Subcutaneous abdominal adipose tissue (tissue), 5 donors: ENCODE data around the gene BACE2.
"Not testable (repeated sequence)": the region's sequence is repeated elsewhere in the genome, so short reads cannot be mapped to it uniquely, and the experiment has no call there.

Experiments used
- H3K27ac ChIP-seq: one replicate; pipeline ENCODE4 v1.7.0; 2013; ENCODE audit warnings: low read depth, mild to moderate bottlenecking, inconsistent platforms, low read length, moderate library complexity
- H3K27me3 ChIP-seq, 5 donors: one replicate each; pipeline ENCODE4 v1.7.0; 2013; ENCODE audit warnings: low read length in 5 of 5, inconsistent platforms in 1 of 5; ENCODE audit not compliant: control insufficient read depth in 5 of 5, insufficient read depth in 4 of 5
- H3K36me3 ChIP-seq, 5 donors: one replicate each; pipeline ENCODE4 v1.7.0; 2013; ENCODE audit warnings: low read length in 5 of 5; ENCODE audit not compliant: control insufficient read depth in 5 of 5, insufficient read depth in 5 of 5
- H3K4me1 ChIP-seq, 5 donors: one replicate each; pipeline ENCODE4 v1.7.0; 2013; ENCODE audit warnings: low read length in 5 of 5, mild to moderate bottlenecking in 3 of 5, moderate library complexity in 1 of 5; ENCODE audit not compliant: control insufficient read depth in 5 of 5, insufficient read depth in 5 of 5
- H3K4me3 ChIP-seq, 5 donors: one replicate each; pipeline ENCODE4 v1.7.0; 2013; ENCODE audit warnings: low read length in 5 of 5, low read depth in 1 of 5
- H3K9ac ChIP-seq, 5 donors: one replicate each; pipeline ENCODE4 v1.7.0; 2013; ENCODE audit warnings: low read length in 5 of 5, mild to moderate bottlenecking in 4 of 5, moderate library complexity in 3 of 5
- H3K9me3 ChIP-seq, 5 donors: one replicate each; pipeline ENCODE4 v1.7.0; 2013; ENCODE audit warnings: low read length in 5 of 5; ENCODE audit not compliant: control insufficient read depth in 5 of 5
- donor health status: healthy.
- donor health status: healthy.
- donor health status: healthy.
- donor health status: healthy.
- donor health status: healthy.

Gene BACE2

GRCh38 chr21:41302976-41303375 is 135.0 kb downstream of the BACE2 start:
- Histone ChIP-seq H3K4me3 (no peak overlapping the region), H3K27me3 (peaks cover 0 to 4% (median 3%) of the 10 kb centered on the region in 5 donors), H3K4me1 (no peaks in the 10 kb centered on the region), H3K36me3 (no peaks in the 10 kb centered on the region), H3K27ac (no peak overlapping the region), H3K9ac (no peak overlapping the region), H3K9me3 (peaks cover 0 to 11% (median 7%) of the 10 kb centered on the region in 5 donors)

GRCh38 chr21:41304068-41304720 is 136.2 kb downstream of the BACE2 start:
- Histone ChIP-seq H3K9ac (no peak overlapping the region), H3K27me3 (peaks cover 0 to 7% (median 3%) of the 10 kb centered on the region in 5 donors), H3K36me3 (no peaks in the 10 kb centered on the region), H3K27ac (no peak overlapping the region), H3K9me3 (peaks cover 0 to 11% (median 7%) of the 10 kb centered on the region in 5 donors), H3K4me3 (no peak overlapping the region), H3K4me1 (no peaks in the 10 kb centered on the region)

GRCh38 chr21:41307219-41307618 is 139.3 kb downstream of the BACE2 start:
- H3K27me3 ChIP-seq, result peaks cover 0 to 11% (median 7%) of the 10 kb centered on the region in 5 donors
- no peak overlapping the region for H3K9ac ChIP-seq
- no peak overlapping the region for H3K4me3 ChIP-seq
- H3K36me3 ChIP-seq, result no peaks in the 10 kb centered on the region
- H3K9me3 ChIP-seq, result peaks cover 0 to 4% (median 3%) of the 10 kb centered on the region in 5 donors
- H3K4me1 ChIP-seq, result no peaks in the 10 kb centered on the region
- H3K27ac ChIP-seq, result no peak overlapping the region

GRCh38 chr21:41313285-41314164 is 145.6 kb downstream of the BACE2 start:
- not testable (repeated sequence) for H3K9me3 ChIP-seq, H3K36me3 ChIP-seq, H3K4me3 ChIP-seq, H3K9ac ChIP-seq, H3K27ac ChIP-seq
- Histone ChIP-seq H3K4me1 (peaks cover 0 to 15% (median 11%) of the 10 kb centered on the region in 5 donors), H3K27me3 (peaks cover 11 to 26% (median 25%) of the 10 kb centered on the region in 5 donors)

- no peak overlapping the region for H3K27ac ChIP-seq
- no peaks in the 10 kb centered on the region for H3K36me3 ChIP-seq
- peaks cover 0 to 15% (median 11%) of the 10 kb centered on the region in 5 donors for H3K4me1 ChIP-seq
- peaks cover 11 to 28% (median 16%) of the 10 kb centered on the region in 5 donors for H3K27me3 ChIP-seq
- H3K4me3 ChIP-seq, result peak overlapping the region in 2 of 5 donors; percentile 3 to 51
- no peak overlapping the region for H3K9ac ChIP-seq
- H3K9me3 ChIP-seq, result no peaks in the 10 kb centered on the region
Observed at GRCh38 chr21:41315726-41316125, 147.8 kb downstream of the BACE2 start.

- Histone ChIP-seq H3K9me3 (no peaks in the 10 kb centered on the region), H3K27me3 (peaks cover 11 to 28% (median 16%) of the 10 kb centered on the region in 5 donors), H3K4me3 (peak within 1 kb of the TSS; percentile 8 to 60 (median 31)), H3K27ac (no peak within 1 kb of the TSS), H3K4me1 (peaks cover 0 to 15% (median 11%) of the 10 kb centered on the region in 5 donors), H3K9ac (peak within 1 kb of the TSS in 1 of 5 donors; percentile 15), H3K36me3 (no peaks in the 10 kb centered on the region)
Observed at GRCh38 chr21:41316200-41317062, 148.5 kb downstream of the BACE2 start, which contains the start of gene FAM3B. Gene FAM3B, plus strand, starts transcription at chr21:41316801. Its CDS starts 79 bp downstream, at chr21:41316880.

GRCh38 chr21:41317063-41317392 is 149.1 kb downstream of the BACE2 start:
- Histone ChIP-seq H3K27ac (no peak overlapping the region), H3K9ac (peak overlapping the region in 1 of 5 donors; percentile 1), H3K9me3 (no peaks in the 10 kb centered on the region), H3K4me3 (peak overlapping the region in 4 of 5 donors; percentile 8 to 60 (median 38)), H3K4me1 (peaks cover 0 to 15% (median 11%) of the 10 kb centered on the region in 5 donors), H3K36me3 (no peaks in the 10 kb centered on the region), H3K27me3 (peaks cover 11 to 28% (median 16%) of the 10 kb centered on the region in 5 donors)

GRCh38 chr21:41317458-41317857 is 149.5 kb downstream of the BACE2 start:
- H3K4me1 ChIP-seq, result peaks cover 0 to 15% (median 11%) of the 10 kb centered on the region in 5 donors
- no peaks in the 10 kb centered on the region for H3K36me3 ChIP-seq
- H3K9me3 ChIP-seq, result no peaks in the 10 kb centered on the region
- no peak overlapping the region for H3K4me3 ChIP-seq
- peaks cover 11 to 28% (median 16%) of the 10 kb centered on the region in 5 donors for H3K27me3 ChIP-seq
- H3K9ac ChIP-seq, result no peak overlapping the region
- no peak overlapping the region for H3K27ac ChIP-seq

- Histone ChIP-seq H3K4me3 (no peak overlapping the region), H3K4me1 (peaks cover 0 to 15% (median 11%) of the 10 kb centered on the region in 5 donors), H3K9me3 (no peaks in the 10 kb centered on the region), H3K9ac (no peak overlapping the region), H3K36me3 (no peaks in the 10 kb centered on the region), H3K27me3 (peaks cover 11 to 28% (median 16%) of the 10 kb centered on the region in 5 donors), H3K27ac (no peak overlapping the region)
Observed at GRCh38 chr21:41318218-41318617, 150.3 kb downstream of the BACE2 start.
